HCT116 (cell line): ENCODE data around the gene S100A12. TPM values are rescaled to one million over a fixed set of nuclear protein-coding genes. Genes with fewer than 3 reads are reported as not detected.
"Not testable (repeated sequence)": the region's sequence is repeated elsewhere in the genome, so short reads cannot be mapped to it uniquely, and the experiment has no call there.

Experiments used
- ATAC-seq: fragments of 200-7000 bp; cut with Tn5 transposase; 2 replicates; pipeline ENCODE4 v1.9.1; 2020; ENCODE audit warnings: mild to moderate bottlenecking, moderate library complexity
- BruUV-seq: library from RNA; stranded (reverse); fragments of 400-500 nt; replicated peaks from 2 replicates; lab custom pipeline; 2021; lab: Mats Ljungman, UMichigan
- CTCF ChIA-PET: fragments of 300-600 bp; sonication (Branson Sonifier 250); formaldehyde crosslinking; loops from one replicate; lab custom pipeline; 2021; ENCODE audit warnings: antibody characterized with exemption; lab: Charles Lee
- POLR2A ChIA-PET: fragments of 300-600, 350-600 bp; sonication (Branson Sonifier 250); formaldehyde crosslinking; loops from one replicate; lab custom pipeline; 2021; ENCODE audit warnings: antibody characterized with exemption; lab: Charles Lee
- RAD21 ChIA-PET, 2 experiments: fragments of 300-600 bp; sonication (Branson Sonifier 250); formaldehyde crosslinking; loops; one replicate each; lab custom pipeline; 2023; ENCODE audit warnings: low total read pairs in 2 of 2; ENCODE audit not compliant: uncharacterized antibody in 2 of 2, unreplicated experiment in 2 of 2, low non-redundant PET in 1 of 2; lab: Charles Lee
- DNase-seq: peaks from one replicate; pipeline ENCODE4 v3.0.0-alpha.2; 2010; ENCODE audit warnings: low read depth, low spot score
- H2AFZ ChIP-seq: fragments of 200-600 bp; shearing (Covaris generic), sonication (generic); 2 replicates; pipeline ENCODE4 v1.6.1; 2017; ENCODE audit warnings: low read depth, mixed run types, mixed read lengths, antibody characterized with exemption, low read length; ENCODE audit not compliant: poor library complexity, severe bottlenecking
- H3K27ac ChIP-seq: 2 replicates; pipeline ENCODE4 v1.5.1; 2012; ENCODE audit warnings: low read depth, low read length
- H3K27me3 ChIP-seq: fragments of 200-600 bp; sonication (generic); 2 replicates; pipeline ENCODE4 v1.6.1; 2016; ENCODE audit warnings: mixed run types, low read length, mixed read lengths; ENCODE audit not compliant: insufficient read depth
- H3K36me3 ChIP-seq, 2 experiments: fragments of 200-500 bp in 1 of 2; fragments of 200-600 bp in 1 of 2; sonication (Bioruptor generic) in 1 of 2; sonication (generic) in 1 of 2; 2 replicates each; pipeline versions ENCODE4 v1.5.1 to v1.6.1; 2014 to 2016; ENCODE audit warnings: low read length in 2 of 2, inconsistent platforms in 1 of 2, mixed read lengths in 1 of 2, mixed run types in 1 of 2; ENCODE audit not compliant: insufficient read depth in 2 of 2, control insufficient read depth in 1 of 2
- H3K4me1 ChIP-seq, 2 experiments: fragments of 200-600 bp in 1 of 2; sonication (generic) in 1 of 2; 2 replicates each; pipeline versions ENCODE4 v1.5.1 to v1.6.1; 2012 to 2017; ENCODE audit warnings: low read length in 2 of 2, inconsistent platforms in 1 of 2, mild to moderate bottlenecking in 1 of 2, mixed read lengths in 1 of 2, mixed run types in 1 of 2, moderate library complexity in 1 of 2; ENCODE audit not compliant: insufficient read depth in 2 of 2, control insufficient read depth in 1 of 2
- H3K4me2 ChIP-seq: fragments of 200-600 bp; sonication (generic); 2 replicates; pipeline ENCODE4 v1.6.1; 2017; ENCODE audit warnings: mixed run types, low read length, mixed read lengths
- H3K4me3 ChIP-seq, 2 experiments: fragments of 200-600 bp in 1 of 2; sonication (generic) in 1 of 2; replicated peaks in 1 of 2; 2 replicates each; pipeline ENCODE4 v1.5.1; 2011 to 2016; ENCODE audit warnings: low read length in 2 of 2, control low read depth in 1 of 2, low read depth in 1 of 2, mild to moderate bottlenecking in 1 of 2, mixed read lengths in 1 of 2, mixed run types in 1 of 2
- H3K79me2 ChIP-seq: fragments of 200-600 bp; sonication (generic); 2 replicates; pipeline ENCODE4 v1.6.1; 2017; ENCODE audit warnings: mild to moderate bottlenecking, mixed run types, low read length, moderate library complexity, mixed read lengths; ENCODE audit not compliant: insufficient read depth
- H3K9ac ChIP-seq: fragments of 200-600 bp; sonication (generic); 2 replicates; pipeline ENCODE4 v1.6.1; 2016; ENCODE audit warnings: low read length, mixed read lengths
- H3K9me2 ChIP-seq: fragments of 200-600 bp; sonication (generic), shearing (Covaris generic); 2 replicates; pipeline ENCODE4 v1.6.1; 2017; ENCODE audit warnings: mixed run types, mild to moderate bottlenecking, moderate library complexity; ENCODE audit not compliant: insufficient read depth
- H3K9me3 ChIP-seq, 2 experiments: fragments of 200-500 bp in 1 of 2; fragments of 200-600 bp in 1 of 2; sonication (Bioruptor generic) in 1 of 2; sonication (generic) in 1 of 2; 2 replicates each; pipeline ENCODE4 v1.6.1; 2014 to 2017; ENCODE audit warnings: low read length in 2 of 2, mixed read lengths in 2 of 2, inconsistent platforms in 1 of 2, low read depth in 1 of 2, mild to moderate bottlenecking in 1 of 2, mixed run types in 1 of 2, moderate library complexity in 1 of 2; ENCODE audit not compliant: control insufficient read depth in 1 of 2, insufficient read depth in 1 of 2
- H4K20me1 ChIP-seq: fragments of 200-600 bp; sonication (generic), shearing (Covaris generic); 2 replicates; pipeline ENCODE4 v1.6.1; 2017; ENCODE audit warnings: mixed run types, mild to moderate bottlenecking, moderate library complexity; ENCODE audit not compliant: insufficient read depth
- ATF3 ChIP-seq: IDR thresholded peaks from 2 replicates; pipeline ENCODE4 v1.6.1; 2012
- CEBPB ChIP-seq: IDR thresholded peaks from 2 replicates; pipeline ENCODE4 v1.6.1; 2012; ENCODE audit warnings: low read depth
- EZH2 ChIP-seq: fragments of 200-600 bp; sonication (generic); IDR thresholded peaks from 2 replicates; pipeline ENCODE4 v1.6.1; 2017; ENCODE audit warnings: antibody characterized with exemption, mixed run types
- FOSL1 ChIP-seq: IDR thresholded peaks from 2 replicates; pipeline ENCODE4 v1.6.1; 2012; ENCODE audit warnings: low read depth
- SIN3A ChIP-seq: IDR thresholded peaks from 2 replicates; pipeline ENCODE4 v1.6.1; 2012; ENCODE audit warnings: low read depth
- ZNF274 ChIP-seq: fragments of 200-500 bp; sonication (Bioruptor generic); IDR thresholded peaks from 2 replicates; pipeline ENCODE4 v1.6.1; 2014; ENCODE audit warnings: mild to moderate bottlenecking, low read depth, low read length, inconsistent platforms
- intact Hi-C: fragments of 100-400 bp; cut with micrococcal nuclease; formaldehyde crosslinking; loops from 2 replicates; pipeline ENCODE4 v1.10.0; 2022
- total RNA-seq: library from RNA; stranded (reverse); gene quantifications from one replicate; pipeline ENCODE4 v1.2.1, GENCODE V29; 2021; ENCODE audit not compliant: unreplicated experiment

Gene S100A12
- total RNA-seq, 1 experiment from 2014 or later = not detected

DNA sequence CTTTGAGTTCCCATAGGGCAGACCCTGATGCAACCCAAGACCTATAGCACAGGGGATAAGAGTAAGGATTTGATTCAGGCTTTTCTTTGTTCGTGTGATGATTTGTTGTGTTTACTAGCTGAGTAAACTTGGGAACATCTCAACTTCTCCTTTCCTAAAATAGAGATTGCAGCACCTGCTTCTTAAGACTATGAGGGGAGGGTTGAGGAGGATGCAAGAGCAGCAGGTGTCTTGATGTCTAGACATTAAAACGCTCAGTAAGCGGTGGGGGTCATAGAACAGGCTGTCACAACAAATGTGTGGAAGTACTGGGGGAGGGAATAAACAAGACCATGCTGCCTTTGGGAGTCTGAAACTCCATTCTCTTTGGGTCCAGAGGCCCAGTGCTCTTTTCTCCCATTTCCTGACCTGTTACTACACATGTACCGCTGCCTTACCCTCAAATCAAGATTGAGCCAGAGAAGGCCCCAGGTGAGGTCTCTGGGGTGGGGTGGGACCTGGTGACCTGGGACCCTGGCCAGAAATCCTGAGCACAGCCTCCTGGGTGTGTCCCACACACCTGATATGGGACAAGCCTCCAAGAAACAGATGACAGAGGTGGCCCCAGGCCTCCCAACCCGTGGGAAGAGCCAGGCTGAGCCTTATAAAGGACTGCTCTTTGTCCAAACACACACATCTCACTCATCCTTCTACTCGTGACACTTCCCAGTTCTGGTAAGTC lies 40.6 kb upstream of the S100A12 start, which contains the start of gene S100A7A:
Gene S100A7A (plus strand): TSS at position 671 of the 721 bp plus-strand sequence. CDS start 1,563 bp downstream, outside the sequence.
- H3K4me3 ChIP-seq = no peak within 1 kb of the TSS
- H3K4me2 ChIP-seq = no peak within 1 kb of the TSS
- intact Hi-C loops = no loop called here
- CTCF ChIA-PET = no interaction called here
- peaks cover 40% of the 10 kb centered on the region for H3K27me3 ChIP-seq
- H3K4me1 ChIP-seq = no peaks in the 10 kb centered on the region
- H2AFZ ChIP-seq = no peak within 1 kb of the TSS
- no peak within 1 kb of the TSS for H3K9ac ChIP-seq
- ATAC-seq (no peak), DNase-seq (no peak)
- no TSS peak for BruUV-seq
- no peaks in the 10 kb centered on the region for H3K79me2 ChIP-seq
- no peak within 1 kb of the TSS for H3K27ac ChIP-seq
- H4K20me1 ChIP-seq = no peaks in the 10 kb centered on the region
- no peaks in the 10 kb centered on the region for H3K9me3 ChIP-seq
- H3K9me2 ChIP-seq = no peaks in the 10 kb centered on the region
- POLR2A ChIA-PET = no interaction called here
- RAD21 ChIA-PET = no interaction called here
- TF ChIP-seq CEBPB (no peak), SIN3A (no peak), FOSL1 (no peak), ZNF274 (no peak), EZH2 (no peak), ATF3 (no peak)
- H3K36me3 ChIP-seq = no peaks in the 10 kb centered on the region

DNA sequence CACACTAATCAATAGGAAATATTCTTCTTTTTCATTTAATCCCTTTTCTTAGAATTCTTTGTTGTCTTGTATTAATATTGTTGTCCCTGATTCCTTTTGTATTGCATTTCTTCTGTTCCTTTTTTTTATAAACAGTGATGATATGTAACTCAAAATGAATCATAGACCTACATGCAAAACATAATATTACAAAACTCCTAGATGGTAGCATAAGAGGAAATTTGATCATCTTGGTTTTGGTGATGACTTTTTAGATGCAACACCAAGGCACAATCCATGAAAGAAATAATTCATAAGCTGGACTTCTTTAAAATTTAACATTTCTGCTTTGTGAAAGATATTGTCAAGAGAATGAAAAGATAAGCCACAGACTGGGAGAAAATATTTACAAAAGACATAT lies 38.5 kb upstream of the S100A12 start:
- peaks cover 24% of the 10 kb centered on the region for H3K27me3 ChIP-seq
- H3K36me3 ChIP-seq, H3K9me3 ChIP-seq, CTCF ChIA-PET, H3K4me1 ChIP-seq, RAD21 ChIA-PET, H4K20me1 ChIP-seq, H3K79me2 ChIP-seq, POLR2A ChIA-PET, H3K27ac ChIP-seq, H3K9me2 ChIP-seq, H2AFZ ChIP-seq, H3K4me2 ChIP-seq, H3K9ac ChIP-seq, DNase-seq, ATAC-seq, H3K4me3 ChIP-seq, BruUV-seq, intact Hi-C loops: not testable (repeated sequence)

- H2AFZ ChIP-seq, H3K9ac ChIP-seq, CTCF ChIA-PET, H3K4me2 ChIP-seq, RAD21 ChIA-PET, DNase-seq, H3K4me3 ChIP-seq, intact Hi-C loops, BruUV-seq, POLR2A ChIA-PET, H3K79me2 ChIP-seq, H3K4me1 ChIP-seq, H3K9me3 ChIP-seq, H3K36me3 ChIP-seq, H3K9me2 ChIP-seq, H3K27ac ChIP-seq, H4K20me1 ChIP-seq, ATAC-seq: not testable (repeated sequence)
- H3K27me3 ChIP-seq = peaks cover 36% of the 10 kb centered on the region
Observed at GRCh38 chr1:153407274-153407673, 31.9 kb upstream of the S100A12 start.
